ENCODE results near the gene EEFSEC.

The EEFSEC gene

GRCh38 chr3:128337305-128337704, 184.0 kb downstream of the EEFSEC start:
- H3K9ac ChIP-seq (ENCODE audit: low read length), result no peak overlapping the region
- no peak overlapping the region for H3K4me2 ChIP-seq (ENCODE audit: low read length)
- no peak overlapping the region for H2AFZ ChIP-seq (ENCODE audit: low read depth, low read length)
- TF ChIP-seq EZH2phosphoT487 (IDR thresholded peaks at IDR 0.05; ENCODE audit: low read depth), result no peak
- TF ChIP-seq, protein P1, sequence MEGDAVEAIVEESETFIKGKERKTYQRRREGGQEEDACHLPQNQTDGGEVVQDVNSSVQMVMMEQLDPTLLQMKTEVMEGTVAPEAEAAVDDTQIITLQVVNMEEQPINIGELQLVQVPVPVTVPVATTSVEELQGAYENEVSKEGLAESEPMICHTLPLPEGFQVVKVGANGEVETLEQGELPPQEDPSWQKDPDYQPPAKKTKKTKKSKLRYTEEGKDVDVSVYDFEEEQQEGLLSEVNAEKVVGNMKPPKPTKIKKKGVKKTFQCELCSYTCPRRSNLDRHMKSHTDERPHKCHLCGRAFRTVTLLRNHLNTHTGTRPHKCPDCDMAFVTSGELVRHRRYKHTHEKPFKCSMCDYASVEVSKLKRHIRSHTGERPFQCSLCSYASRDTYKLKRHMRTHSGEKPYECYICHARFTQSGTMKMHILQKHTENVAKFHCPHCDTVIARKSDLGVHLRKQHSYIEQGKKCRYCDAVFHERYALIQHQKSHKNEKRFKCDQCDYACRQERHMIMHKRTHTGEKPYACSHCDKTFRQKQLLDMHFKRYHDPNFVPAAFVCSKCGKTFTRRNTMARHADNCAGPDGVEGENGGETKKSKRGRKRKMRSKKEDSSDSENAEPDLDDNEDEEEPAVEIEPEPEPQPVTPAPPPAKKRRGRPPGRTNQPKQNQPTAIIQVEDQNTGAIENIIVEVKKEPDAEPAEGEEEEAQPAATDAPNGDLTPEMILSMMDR (IDR thresholded peaks at IDR 0.05; ENCODE audit: low read depth, low read length), result no peak
- H3K27ac ChIP-seq (ENCODE audit: low read length), result no peak overlapping the region
- no peaks in the 10 kb centered on the region for H4K20me1 ChIP-seq (ENCODE audit: insufficient read depth, low read length)
- H3K4me3 ChIP-seq (ENCODE audit: low read length), result no peak overlapping the region
- no peaks in the 10 kb centered on the region for H3K9me3 ChIP-seq (ENCODE audit: insufficient read depth, low read length)
- no peaks in the 10 kb centered on the region for H3K27me3 ChIP-seq (ENCODE audit: low read depth, low read length)
- H3K4me1 ChIP-seq (ENCODE audit: low read length), result no peaks in the 10 kb centered on the region
- H3K79me2 ChIP-seq (ENCODE audit: low read length), result no peaks in the 10 kb centered on the region
- no peaks in the 10 kb centered on the region for H3K36me3 ChIP-seq (replicated peaks; ENCODE audit: low read depth, low read length)

- H3K4me1 ChIP-seq (ENCODE audit: low read length), result no peaks in the 10 kb centered on the region
- no peaks in the 10 kb centered on the region for H3K79me2 ChIP-seq (ENCODE audit: low read length)
- H3K9me3 ChIP-seq (ENCODE audit: insufficient read depth, low read length), result no peaks in the 10 kb centered on the region
- H3K4me2 ChIP-seq (ENCODE audit: low read length), result no peak overlapping the region
- no peaks in the 10 kb centered on the region for H3K27me3 ChIP-seq (ENCODE audit: low read depth, low read length)
- no peak overlapping the region for H3K27ac ChIP-seq (ENCODE audit: low read length)
- no peak overlapping the region for H3K9ac ChIP-seq (ENCODE audit: low read length)
- H4K20me1 ChIP-seq (ENCODE audit: insufficient read depth, low read length), result no peaks in the 10 kb centered on the region
- TF ChIP-seq EZH2phosphoT487 (IDR thresholded peaks at IDR 0.05; ENCODE audit: low read depth), result no peak
- TF ChIP-seq, protein P1 (IDR thresholded peaks at IDR 0.05; ENCODE audit: low read depth, low read length), result no peak
- H3K4me3 ChIP-seq (ENCODE audit: low read length), result no peak overlapping the region
- H2AFZ ChIP-seq (ENCODE audit: low read depth, low read length), result no peak overlapping the region
- H3K36me3 ChIP-seq (replicated peaks; ENCODE audit: low read depth, low read length), result no peaks in the 10 kb centered on the region
Measured at GRCh38 chr3:128338536-128339330, 185.5 kb downstream of the EEFSEC start.

GRCh38 chr3:128339491-128340012, 186.3 kb downstream of the EEFSEC start:
- H3K27ac ChIP-seq (ENCODE audit: low read length), result no peak overlapping the region
- no peaks in the 10 kb centered on the region for H3K4me1 ChIP-seq (ENCODE audit: low read length)
- no peak overlapping the region for H3K9ac ChIP-seq (ENCODE audit: low read length)
- no peak overlapping the region for H3K4me2 ChIP-seq (ENCODE audit: low read length)
- H3K27me3 ChIP-seq (ENCODE audit: low read depth, low read length), result no peaks in the 10 kb centered on the region
- H3K9me3 ChIP-seq (ENCODE audit: insufficient read depth, low read length), result no peaks in the 10 kb centered on the region
- no peaks in the 10 kb centered on the region for H3K79me2 ChIP-seq (ENCODE audit: low read length)
- no peaks in the 10 kb centered on the region for H3K36me3 ChIP-seq (replicated peaks; ENCODE audit: low read depth, low read length)
- TF ChIP-seq, protein P1 (IDR thresholded peaks at IDR 0.05; ENCODE audit: low read depth, low read length), result no peak
- TF ChIP-seq EZH2phosphoT487 (IDR thresholded peaks at IDR 0.05; ENCODE audit: low read depth), result no peak
- H4K20me1 ChIP-seq (ENCODE audit: insufficient read depth, low read length), result no peaks in the 10 kb centered on the region
- no peak overlapping the region for H3K4me3 ChIP-seq (ENCODE audit: low read length)
- no peak overlapping the region for H2AFZ ChIP-seq (ENCODE audit: low read depth, low read length)

- Histone ChIP-seq H3K36me3 (replicated peaks; ENCODE audit: low read depth, low read length) (no peaks in the 10 kb centered on the region), H3K9me3 (ENCODE audit: insufficient read depth, low read length) (no peaks in the 10 kb centered on the region), H3K4me3 (ENCODE audit: low read length) (no peak overlapping the region), H2AFZ (ENCODE audit: low read depth, low read length) (no peak overlapping the region), H3K79me2 (ENCODE audit: low read length) (no peaks in the 10 kb centered on the region), H3K27me3 (ENCODE audit: low read depth, low read length) (no peaks in the 10 kb centered on the region), H3K4me1 (ENCODE audit: low read length) (no peaks in the 10 kb centered on the region), H3K27ac (ENCODE audit: low read length) (no peak overlapping the region), H3K9ac (ENCODE audit: low read length) (no peak overlapping the region), H3K4me2 (ENCODE audit: low read length) (no peak overlapping the region), H4K20me1 (ENCODE audit: insufficient read depth, low read length) (no peaks in the 10 kb centered on the region)
- TF ChIP-seq, protein P1 (IDR thresholded peaks at IDR 0.05; ENCODE audit: low read depth, low read length), result no peak
- no peak for TF ChIP-seq EZH2phosphoT487 (IDR thresholded peaks at IDR 0.05; ENCODE audit: low read depth)
Measured at GRCh38 chr3:128340198-128340903, 187.1 kb downstream of the EEFSEC start.

Data from OCI-LY3 (cell line).